Measurements from ENCODE around the gene NPBWR2.
A peak's percentile ranks its signal among the peaks of the same experiment; 100 is the strongest.

Gene NPBWR2

GRCh38 chr20:64071341-64072332 is 35.7 kb downstream of the NPBWR2 start:
- DNase-seq: no peak

DNA sequence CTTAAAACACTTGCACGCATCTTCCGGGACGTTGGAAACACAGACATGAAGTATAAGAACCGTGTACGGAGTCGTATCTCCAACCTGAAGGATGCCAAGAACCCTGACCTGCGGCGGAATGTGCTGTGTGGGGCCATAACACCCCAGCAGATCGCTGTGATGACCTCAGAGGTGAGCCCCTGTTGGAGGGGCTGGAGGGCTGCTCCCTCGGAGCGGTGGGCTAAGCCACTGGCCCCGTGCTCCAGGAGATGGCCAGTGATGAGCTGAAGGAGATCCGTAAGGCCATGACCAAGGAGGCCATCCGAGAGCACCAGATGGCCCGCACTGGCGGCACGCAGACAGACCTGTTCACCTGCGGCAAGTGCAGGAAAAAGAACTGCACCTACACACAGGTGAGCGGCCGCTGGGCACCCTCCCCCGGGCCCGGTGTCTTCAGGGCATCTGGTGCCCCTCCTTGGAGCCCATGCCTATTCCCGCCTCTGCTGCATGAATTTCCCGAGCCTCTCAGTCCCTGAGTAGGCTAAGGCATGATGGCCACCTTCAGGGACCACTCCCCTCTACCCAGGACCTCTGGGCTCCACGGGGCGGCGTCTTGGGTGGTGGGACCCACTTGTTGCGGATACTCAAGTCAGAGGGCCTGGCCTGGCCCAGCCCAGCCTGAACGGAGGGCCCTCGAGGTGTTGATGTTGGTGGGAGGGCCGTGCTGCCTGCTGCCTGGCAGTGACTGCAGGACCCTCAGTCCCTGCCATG is 36.9 kb downstream of the NPBWR2 start:
- DNase-seq: no peak

- no peak for DNase-seq
These were observed 37.6 kb downstream of the NPBWR2 start for GRCh38 chr20:64069614-64070243.

DNA sequence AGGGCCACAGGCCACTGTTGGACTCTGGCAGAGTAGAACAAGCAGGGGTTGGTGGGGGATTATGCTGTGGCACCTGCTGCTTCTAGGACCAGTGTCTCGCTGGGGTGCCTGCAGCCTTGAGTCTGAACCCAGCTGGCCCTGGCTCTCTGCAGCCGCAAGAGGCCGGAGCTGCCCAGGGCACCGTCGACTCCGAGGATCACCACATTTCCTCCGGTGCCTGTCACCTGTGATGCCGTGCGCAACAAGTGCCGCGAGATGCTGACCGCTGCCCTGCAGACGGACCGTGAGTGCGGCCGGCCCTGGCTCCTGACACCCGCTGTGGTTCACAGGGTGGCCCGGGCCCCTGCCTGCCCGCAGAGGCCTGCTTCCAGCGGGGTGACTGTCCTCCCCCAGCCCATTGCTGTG is 38.2 kb downstream of the NPBWR2 start:
- DNase-seq: no peak

- DNase-seq: no peak
These were observed 38.8 kb downstream of the NPBWR2 start for GRCh38 chr20:64068386-64069208.

GRCh38 chr20:64067733-64068307 is 39.5 kb downstream of the NPBWR2 start:
- DNase-seq: no peak

DNA sequence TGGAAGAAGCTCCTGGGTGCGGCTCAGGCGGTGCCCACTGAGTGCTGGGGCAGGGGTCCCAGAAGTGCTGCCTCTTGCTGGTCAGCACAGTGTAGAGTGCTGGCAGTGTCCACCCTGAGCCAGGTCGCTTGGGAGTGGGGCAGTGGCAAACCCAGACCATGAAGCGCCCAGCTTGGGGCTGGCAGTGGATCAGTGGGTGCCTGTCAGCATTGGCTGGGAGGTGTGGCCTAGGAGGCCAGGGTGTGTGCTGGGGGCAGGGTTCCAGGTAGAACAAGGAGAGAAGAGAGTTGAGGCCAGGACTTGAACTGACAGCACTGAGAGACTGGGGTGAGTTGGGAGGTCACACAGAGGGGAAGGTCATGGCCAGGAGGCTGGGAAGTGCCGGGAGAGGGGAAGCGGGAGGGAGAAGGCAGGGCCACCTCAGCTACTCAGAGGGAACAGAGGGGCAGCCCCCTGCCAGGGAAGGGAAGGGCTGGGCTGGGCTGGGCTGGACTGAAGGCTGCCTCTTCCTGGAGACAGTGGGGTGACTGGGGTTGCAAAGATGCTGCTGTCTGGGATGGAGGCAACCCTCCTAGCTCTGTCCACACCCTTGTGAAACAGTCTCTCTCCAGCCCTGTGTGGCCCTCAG is 40.2 kb downstream of the NPBWR2 start:
- no peak for DNase-seq

GRCh38 chr20:64065974-64066343 is 41.4 kb downstream of the NPBWR2 start:
- no peak for DNase-seq

DNA sequence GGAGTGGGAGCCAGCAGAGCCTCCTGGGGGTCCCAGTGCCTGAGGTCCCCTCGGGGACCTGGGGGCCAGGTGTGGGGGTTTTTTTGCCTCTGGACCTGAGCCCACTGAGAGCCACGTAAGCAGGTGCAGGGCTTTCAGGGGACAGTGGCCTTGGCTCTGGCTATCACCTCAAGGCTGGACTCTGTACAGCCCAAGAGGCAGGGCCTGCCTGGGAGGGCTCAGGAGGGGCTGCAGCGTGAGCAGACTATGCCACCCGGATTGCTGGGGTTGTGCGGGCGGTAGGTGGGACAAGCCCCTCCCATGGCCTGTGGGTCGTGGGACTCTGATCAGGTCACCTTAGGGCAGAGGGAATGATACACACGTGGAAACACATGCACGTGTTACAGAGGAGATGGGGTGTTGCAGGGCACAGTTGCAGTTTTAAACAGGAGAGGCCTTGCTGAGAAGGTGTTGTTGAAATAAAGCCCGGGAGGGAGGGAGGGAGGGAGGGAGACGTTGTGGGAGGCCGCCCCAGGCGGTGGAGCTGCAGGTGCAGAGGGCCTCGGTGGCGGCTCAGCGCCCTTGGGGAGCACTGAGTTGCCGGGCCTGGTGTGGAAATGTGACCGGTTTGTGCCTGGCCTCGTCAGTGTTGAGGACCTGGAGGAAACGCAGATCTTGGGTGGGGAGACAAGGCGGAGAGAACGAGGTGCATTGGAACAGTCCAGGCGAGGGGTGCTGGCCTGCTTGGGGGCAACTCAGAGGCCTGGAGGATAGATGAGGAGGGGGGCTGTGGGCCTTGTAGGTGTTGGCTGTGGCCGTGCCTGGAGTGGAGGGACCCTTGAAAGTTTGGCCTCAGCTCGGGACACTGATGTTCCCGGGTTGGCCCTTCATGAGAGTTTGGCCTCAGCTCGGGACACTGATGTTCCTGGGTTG is 42.0 kb downstream of the NPBWR2 start:
- DNase-seq: no peak

DNA sequence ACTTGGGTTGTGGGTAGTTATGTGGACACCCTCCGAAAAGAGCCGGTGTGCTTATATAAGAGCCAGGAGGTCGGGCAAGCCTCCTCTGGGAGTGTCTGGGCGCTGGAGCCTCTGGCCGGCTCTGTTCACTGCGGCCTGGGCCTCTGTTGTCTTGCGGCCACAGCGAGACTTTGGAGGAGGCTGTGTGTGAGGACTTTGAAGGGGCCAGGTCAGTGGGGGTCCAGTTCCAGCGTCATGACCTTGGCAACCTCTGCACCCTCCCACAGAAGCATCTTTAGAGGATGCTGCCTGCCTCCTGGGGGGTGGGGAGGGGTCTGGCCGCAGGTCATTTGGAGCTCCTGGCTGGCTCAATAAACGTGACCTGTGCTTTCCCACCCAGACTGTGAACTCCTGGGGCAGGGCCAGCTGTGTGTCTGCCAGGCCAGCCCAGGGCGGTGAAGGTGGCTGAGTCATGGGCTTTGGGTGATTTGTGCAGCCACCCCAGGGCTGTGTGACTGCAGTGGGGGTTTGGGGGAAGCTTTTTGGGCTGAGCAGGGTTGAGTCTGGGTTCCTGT is 43.1 kb downstream of the NPBWR2 start:
- DNase-seq: no peak

- DNase-seq: no peak
These were observed 43.8 kb downstream of the NPBWR2 start for GRCh38 chr20:64063389-64064144.

- peak; percentile 97 for DNase-seq
These were observed 44.6 kb downstream of the NPBWR2 start, which contains the start of gene TCEA2 for GRCh38 chr20:64062596-64063388. TCEA2 (plus strand) TSS chr20:64063198; CDS start chr20:64063313, 115 bp downstream.

DNA sequence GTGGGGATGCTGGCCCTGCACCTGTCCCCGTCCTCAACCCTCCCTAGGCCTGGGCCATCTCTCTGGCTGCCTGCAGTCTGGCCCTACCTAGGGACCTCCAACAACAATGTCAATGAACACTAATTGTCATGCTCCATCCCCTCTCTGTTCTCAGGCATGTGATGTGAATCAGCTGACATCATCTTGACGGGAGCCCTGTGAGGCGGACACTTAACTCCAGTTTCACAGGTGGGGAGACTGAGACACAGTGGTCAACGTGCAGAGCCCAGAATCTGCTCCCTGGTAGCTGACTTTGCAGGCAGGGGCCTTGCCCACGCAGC is 45.1 kb downstream of the NPBWR2 start:
- no peak for DNase-seq

GRCh38 chr20:64058536-64058935 is 48.8 kb downstream of the NPBWR2 start:
- DNase-seq: no peak

DNA sequence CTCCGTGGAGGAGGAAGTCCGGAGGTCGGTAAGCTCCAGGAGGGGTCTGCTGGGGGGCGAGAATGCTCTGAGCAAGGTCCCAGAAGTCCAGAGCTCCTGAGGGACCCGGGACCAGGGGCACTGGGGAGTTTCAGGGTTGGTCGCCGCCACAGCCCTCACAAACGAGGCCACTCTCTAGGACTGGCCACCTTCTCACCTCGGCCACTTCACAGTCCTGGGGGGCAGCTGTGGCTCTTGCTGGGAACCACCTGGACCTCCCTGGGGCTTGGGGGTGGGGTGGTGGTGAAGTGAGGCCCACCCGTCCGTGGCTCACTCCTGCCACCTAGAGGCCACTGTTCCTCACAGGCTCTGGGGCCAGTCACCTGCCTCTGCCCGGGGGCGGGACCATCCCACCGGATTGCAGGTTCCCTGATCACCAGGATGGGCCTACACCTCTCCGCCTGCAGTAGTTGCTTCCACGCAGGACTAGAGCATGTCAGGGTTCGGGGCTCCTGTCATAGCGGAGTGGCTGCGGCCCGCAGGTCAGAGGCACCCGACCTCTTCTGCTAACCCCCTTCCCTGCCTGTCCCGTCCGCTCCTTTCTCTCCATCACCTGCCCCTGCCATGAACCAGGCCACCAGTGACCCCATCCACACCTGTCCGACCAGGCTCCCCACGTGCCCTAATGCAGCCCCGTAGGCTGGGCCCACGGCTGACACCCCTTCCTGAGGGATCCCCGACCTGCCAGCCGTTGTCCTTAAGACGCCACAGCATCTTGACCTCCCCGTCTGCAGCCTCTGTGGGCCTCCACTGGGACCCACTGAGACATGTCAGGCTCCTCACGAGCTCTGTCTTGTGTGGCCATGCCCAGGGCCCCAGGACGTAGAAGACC is 49.5 kb downstream of the NPBWR2 start:
- peak; percentile 70 for DNase-seq

GRCh38 chr20:64056889-64057627 is 50.3 kb downstream of the NPBWR2 start:
- no peak for DNase-seq

GRCh38 chr20:64056639-64056888 is 50.8 kb downstream of the NPBWR2 start:
- no peak for DNase-seq
